ENCODE results near the gene OGT.

OGT gene

DNA sequence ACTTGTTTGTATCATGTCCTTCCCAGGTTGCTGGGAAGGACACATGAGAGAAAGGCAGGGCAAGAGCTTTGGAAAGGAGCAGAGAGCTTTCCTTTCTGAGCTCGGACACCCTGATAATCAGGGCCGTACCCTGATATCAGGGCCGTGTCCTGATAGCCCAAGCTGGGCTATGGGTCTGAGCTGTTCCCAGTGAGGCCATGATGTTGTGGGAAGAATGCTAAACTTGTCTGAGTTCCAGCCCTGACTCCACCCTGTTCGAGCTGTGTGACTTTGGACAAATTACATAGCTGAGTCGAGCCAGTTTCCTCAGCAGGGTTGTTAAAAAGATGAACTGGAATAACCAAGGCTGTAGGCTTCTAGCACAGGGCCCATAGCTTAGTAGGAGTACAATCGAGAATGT, 88.7 kb downstream of the OGT start:
- TF ChIP-seq, protein P1, sequence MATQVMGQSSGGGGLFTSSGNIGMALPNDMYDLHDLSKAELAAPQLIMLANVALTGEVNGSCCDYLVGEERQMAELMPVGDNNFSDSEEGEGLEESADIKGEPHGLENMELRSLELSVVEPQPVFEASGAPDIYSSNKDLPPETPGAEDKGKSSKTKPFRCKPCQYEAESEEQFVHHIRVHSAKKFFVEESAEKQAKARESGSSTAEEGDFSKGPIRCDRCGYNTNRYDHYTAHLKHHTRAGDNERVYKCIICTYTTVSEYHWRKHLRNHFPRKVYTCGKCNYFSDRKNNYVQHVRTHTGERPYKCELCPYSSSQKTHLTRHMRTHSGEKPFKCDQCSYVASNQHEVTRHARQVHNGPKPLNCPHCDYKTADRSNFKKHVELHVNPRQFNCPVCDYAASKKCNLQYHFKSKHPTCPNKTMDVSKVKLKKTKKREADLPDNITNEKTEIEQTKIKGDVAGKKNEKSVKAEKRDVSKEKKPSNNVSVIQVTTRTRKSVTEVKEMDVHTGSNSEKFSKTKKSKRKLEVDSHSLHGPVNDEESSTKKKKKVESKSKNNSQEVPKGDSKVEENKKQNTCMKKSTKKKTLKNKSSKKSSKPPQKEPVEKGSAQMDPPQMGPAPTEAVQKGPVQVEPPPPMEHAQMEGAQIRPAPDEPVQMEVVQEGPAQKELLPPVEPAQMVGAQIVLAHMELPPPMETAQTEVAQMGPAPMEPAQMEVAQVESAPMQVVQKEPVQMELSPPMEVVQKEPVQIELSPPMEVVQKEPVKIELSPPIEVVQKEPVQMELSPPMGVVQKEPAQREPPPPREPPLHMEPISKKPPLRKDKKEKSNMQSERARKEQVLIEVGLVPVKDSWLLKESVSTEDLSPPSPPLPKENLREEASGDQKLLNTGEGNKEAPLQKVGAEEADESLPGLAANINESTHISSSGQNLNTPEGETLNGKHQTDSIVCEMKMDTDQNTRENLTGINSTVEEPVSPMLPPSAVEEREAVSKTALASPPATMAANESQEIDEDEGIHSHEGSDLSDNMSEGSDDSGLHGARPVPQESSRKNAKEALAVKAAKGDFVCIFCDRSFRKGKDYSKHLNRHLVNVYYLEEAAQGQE (IDR thresholded peaks at IDR 0.05; ENCODE audit: insufficient read depth in 1 of 2, low read depth in 2 of 2, low read length in 2 of 2) = no peak
- TF ChIP-seq FOXP2 (optimal IDR thresholded peaks at IDR 0.05; ENCODE audit: borderline replicate concordance, extremely low read depth, extremely low read length, insufficient read depth) (no peak), SIN3A (IDR thresholded peaks at IDR 0.05; ENCODE audit: borderline replicate concordance, insufficient read depth, low read length) (no peak), POLR2AphosphoS5 (IDR thresholded peaks at IDR 0.05; ENCODE audit: low read depth, low read length) (no peak), TAF1 (IDR thresholded peaks at IDR 0.05; ENCODE audit: borderline replicate concordance, insufficient read depth, low read length) (no peak)

- TF ChIP-seq SIN3A (IDR thresholded peaks at IDR 0.05; ENCODE audit: borderline replicate concordance, insufficient read depth, low read length) = no peak
- no peak for TF ChIP-seq FOXP2 (optimal IDR thresholded peaks at IDR 0.05; ENCODE audit: borderline replicate concordance, extremely low read depth, extremely low read length, insufficient read depth)
- TF ChIP-seq, protein P1 (IDR thresholded peaks at IDR 0.05; ENCODE audit: insufficient read depth in 1 of 2, low read depth in 2 of 2, low read length in 2 of 2) = no peak
- TF ChIP-seq TAF1 (IDR thresholded peaks at IDR 0.05; ENCODE audit: borderline replicate concordance, insufficient read depth, low read length) = no peak
- TF ChIP-seq POLR2AphosphoS5 (IDR thresholded peaks at IDR 0.05; ENCODE audit: low read depth, low read length) = no peak
Observed at GRCh38 chrX:71622032-71622575, 89.2 kb downstream of the OGT start.

GRCh38 chrX:71622576-71623450, 89.9 kb downstream of the OGT start:
- TF ChIP-seq FOXP2 (optimal IDR thresholded peaks at IDR 0.05; ENCODE audit: borderline replicate concordance, extremely low read depth, extremely low read length, insufficient read depth) = no peak
- TF ChIP-seq SIN3A (IDR thresholded peaks at IDR 0.05; ENCODE audit: borderline replicate concordance, insufficient read depth, low read length) = no peak
- no peak for TF ChIP-seq POLR2AphosphoS5 (IDR thresholded peaks at IDR 0.05; ENCODE audit: low read depth, low read length)
- TF ChIP-seq, protein P1 (IDR thresholded peaks at IDR 0.05; ENCODE audit: insufficient read depth in 1 of 2, low read depth in 2 of 2, low read length in 2 of 2) = no peak
- TF ChIP-seq TAF1 (IDR thresholded peaks at IDR 0.05; ENCODE audit: borderline replicate concordance, insufficient read depth, low read length) = no peak

- TF ChIP-seq TAF1 (IDR thresholded peaks at IDR 0.05; ENCODE audit: borderline replicate concordance, insufficient read depth, low read length) (no peak), SIN3A (IDR thresholded peaks at IDR 0.05; ENCODE audit: borderline replicate concordance, insufficient read depth, low read length) (no peak), FOXP2 (optimal IDR thresholded peaks at IDR 0.05; ENCODE audit: borderline replicate concordance, extremely low read depth, extremely low read length, insufficient read depth) (no peak)
Observed at GRCh38 chrX:71623714-71624113, 90.8 kb downstream of the OGT start.

GRCh38 chrX:71625471-71625870, 92.6 kb downstream of the OGT start:
- TF ChIP-seq TAF1 (IDR thresholded peaks at IDR 0.05; ENCODE audit: borderline replicate concordance, insufficient read depth, low read length) (no peak), POLR2AphosphoS5 (IDR thresholded peaks at IDR 0.05; ENCODE audit: low read depth, low read length) (no peak), SIN3A (IDR thresholded peaks at IDR 0.05; ENCODE audit: borderline replicate concordance, insufficient read depth, low read length) (no peak), FOXP2 (optimal IDR thresholded peaks at IDR 0.05; ENCODE audit: borderline replicate concordance, extremely low read depth, extremely low read length, insufficient read depth) (no peak)
- TF ChIP-seq, protein P1 (IDR thresholded peaks at IDR 0.05; ENCODE audit: insufficient read depth in 1 of 2, low read depth in 2 of 2, low read length in 2 of 2) = no peak

All from PFSK-1 (cell line).